ENCODE results near the gene CCR5.

DNA sequence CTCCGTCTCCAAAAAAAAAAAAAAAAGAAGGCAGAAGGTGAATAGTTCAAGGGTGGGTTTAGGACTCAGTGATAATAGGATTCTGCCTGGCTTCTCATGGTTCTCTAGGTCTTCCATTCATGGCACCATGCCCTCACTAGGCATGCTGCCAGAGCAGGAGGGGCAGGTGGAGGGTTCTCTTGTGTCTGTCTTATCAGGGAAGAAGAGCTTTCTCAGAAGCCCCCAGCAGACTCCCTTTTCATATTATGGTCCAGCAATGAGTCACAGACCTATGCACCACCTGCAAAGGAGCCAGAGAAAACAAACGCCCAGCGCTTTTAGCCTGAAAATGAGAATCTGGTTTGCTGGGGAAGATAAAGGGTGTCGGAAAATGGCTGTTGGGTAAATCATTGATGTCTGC lies 13.8 kb upstream of the CCR5 start:
- TF ChIP-seq, protein P1, sequence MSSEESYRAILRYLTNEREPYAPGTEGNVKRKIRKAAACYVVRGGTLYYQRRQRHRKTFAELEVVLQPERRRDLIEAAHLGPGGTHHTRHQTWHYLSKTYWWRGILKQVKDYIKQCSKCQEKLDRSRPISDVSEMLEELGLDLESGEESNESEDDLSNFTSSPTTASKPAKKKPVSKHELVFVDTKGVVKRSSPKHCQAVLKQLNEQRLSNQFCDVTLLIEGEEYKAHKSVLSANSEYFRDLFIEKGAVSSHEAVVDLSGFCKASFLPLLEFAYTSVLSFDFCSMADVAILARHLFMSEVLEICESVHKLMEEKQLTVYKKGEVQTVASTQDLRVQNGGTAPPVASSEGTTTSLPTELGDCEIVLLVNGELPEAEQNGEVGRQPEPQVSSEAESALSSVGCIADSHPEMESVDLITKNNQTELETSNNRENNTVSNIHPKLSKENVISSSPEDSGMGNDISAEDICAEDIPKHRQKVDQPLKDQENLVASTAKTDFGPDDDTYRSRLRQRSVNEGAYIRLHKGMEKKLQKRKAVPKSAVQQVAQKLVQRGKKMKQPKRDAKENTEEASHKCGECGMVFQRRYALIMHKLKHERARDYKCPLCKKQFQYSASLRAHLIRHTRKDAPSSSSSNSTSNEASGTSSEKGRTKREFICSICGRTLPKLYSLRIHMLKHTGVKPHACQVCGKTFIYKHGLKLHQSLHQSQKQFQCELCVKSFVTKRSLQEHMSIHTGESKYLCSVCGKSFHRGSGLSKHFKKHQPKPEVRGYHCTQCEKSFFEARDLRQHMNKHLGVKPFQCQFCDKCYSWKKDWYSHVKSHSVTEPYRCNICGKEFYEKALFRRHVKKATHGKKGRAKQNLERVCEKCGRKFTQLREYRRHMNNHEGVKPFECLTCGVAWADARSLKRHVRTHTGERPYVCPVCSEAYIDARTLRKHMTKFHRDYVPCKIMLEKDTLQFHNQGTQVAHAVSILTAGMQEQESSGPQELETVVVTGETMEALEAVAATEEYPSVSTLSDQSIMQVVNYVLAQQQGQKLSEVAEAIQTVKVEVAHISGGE (tag by site-specific recombination; conservative IDR thresholded peaks at IDR 0.05; ENCODE audit: low read depth) = no peak
- TF ChIP-seq ZNF707 (tag by site-specific recombination; IDR thresholded peaks at IDR 0.05) = no peak
- TF ChIP-seq ZNF335 (tag by site-specific recombination; conservative IDR thresholded peaks at IDR 0.05) = no peak
- TF ChIP-seq, protein P2, sequence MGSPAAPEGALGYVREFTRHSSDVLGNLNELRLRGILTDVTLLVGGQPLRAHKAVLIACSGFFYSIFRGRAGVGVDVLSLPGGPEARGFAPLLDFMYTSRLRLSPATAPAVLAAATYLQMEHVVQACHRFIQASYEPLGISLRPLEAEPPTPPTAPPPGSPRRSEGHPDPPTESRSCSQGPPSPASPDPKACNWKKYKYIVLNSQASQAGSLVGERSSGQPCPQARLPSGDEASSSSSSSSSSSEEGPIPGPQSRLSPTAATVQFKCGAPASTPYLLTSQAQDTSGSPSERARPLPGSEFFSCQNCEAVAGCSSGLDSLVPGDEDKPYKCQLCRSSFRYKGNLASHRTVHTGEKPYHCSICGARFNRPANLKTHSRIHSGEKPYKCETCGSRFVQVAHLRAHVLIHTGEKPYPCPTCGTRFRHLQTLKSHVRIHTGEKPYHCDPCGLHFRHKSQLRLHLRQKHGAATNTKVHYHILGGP (tag by site-specific recombination; IDR thresholded peaks at IDR 0.05) = no peak
- no peak for TF ChIP-seq ZFP69B (tag by site-specific recombination; IDR thresholded peaks at IDR 0.05)
